ENCODE data around the gene GCG.

GCG gene

DNA sequence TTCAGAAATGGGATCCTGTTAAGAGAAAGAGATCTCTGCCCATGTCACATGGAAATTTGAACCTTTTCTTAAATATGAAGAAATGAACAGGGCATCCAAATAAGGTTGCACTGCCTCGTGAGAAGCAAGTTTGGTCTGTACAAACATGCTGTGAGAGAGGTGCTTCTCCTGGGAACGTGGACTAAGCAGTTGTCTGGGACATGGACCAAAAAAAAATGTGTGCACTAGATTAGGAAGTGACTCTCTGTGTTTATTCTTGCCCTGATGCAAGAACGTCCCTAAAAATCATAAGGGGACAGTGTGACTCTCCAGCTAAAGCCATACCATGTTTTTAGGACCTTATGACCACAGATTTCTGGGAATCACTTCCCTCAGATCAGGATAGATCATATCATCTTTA, 23.7 kb upstream of the GCG start:
- H3K9ac ChIP-seq (ENCODE audit: low read depth, low read length) = no peak overlapping the region

DNA sequence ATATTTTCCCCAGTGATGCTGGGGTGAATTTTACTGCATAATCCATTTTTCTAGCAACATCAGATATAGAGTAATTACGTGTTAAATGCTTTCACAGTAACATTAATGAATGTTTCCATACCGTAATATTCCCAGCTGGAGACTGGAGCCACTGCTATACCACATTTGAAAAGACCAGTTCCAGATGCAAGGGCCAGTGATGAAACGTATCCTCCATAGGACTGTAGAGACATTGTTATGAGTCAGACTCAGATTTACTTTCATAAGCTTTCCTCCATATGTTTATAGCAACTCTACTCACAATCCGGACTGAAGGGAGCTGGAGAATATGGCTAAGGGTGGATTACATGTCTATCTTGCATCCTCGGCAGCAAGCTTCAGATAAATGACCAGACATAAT, 22.7 kb upstream of the GCG start:
- no peaks in the 10 kb centered on the region for H3K27me3 ChIP-seq (ENCODE audit: control insufficient read depth, insufficient read depth, low read length)
- H3K4me3 ChIP-seq (ENCODE audit: low read depth, low read length) = no peak overlapping the region
- no peak overlapping the region for H3K9ac ChIP-seq (ENCODE audit: low read depth, low read length)
- no peaks in the 10 kb centered on the region for H3K36me3 ChIP-seq (ENCODE audit: control insufficient read depth, insufficient read depth, low read length)
- no peaks in the 10 kb centered on the region for H3K4me1 ChIP-seq (ENCODE audit: control insufficient read depth, insufficient read depth, low read length)
- H3K9me3 ChIP-seq (ENCODE audit: control insufficient read depth, insufficient read depth, low read length) = no peaks in the 10 kb centered on the region

More for the DNA sequence above, 23.7 kb upstream of the GCG start:
- Histone ChIP-seq H3K4me3 (ENCODE audit: low read depth, low read length) (no peak overlapping the region), H3K4me1 (ENCODE audit: control insufficient read depth, insufficient read depth, low read length) (no peaks in the 10 kb centered on the region), H3K36me3 (ENCODE audit: control insufficient read depth, insufficient read depth, low read length) (no peaks in the 10 kb centered on the region), H3K27me3 (ENCODE audit: control insufficient read depth, insufficient read depth, low read length) (no peaks in the 10 kb centered on the region), H3K9me3 (ENCODE audit: control insufficient read depth, insufficient read depth, low read length) (no peaks in the 10 kb centered on the region)

DNA sequence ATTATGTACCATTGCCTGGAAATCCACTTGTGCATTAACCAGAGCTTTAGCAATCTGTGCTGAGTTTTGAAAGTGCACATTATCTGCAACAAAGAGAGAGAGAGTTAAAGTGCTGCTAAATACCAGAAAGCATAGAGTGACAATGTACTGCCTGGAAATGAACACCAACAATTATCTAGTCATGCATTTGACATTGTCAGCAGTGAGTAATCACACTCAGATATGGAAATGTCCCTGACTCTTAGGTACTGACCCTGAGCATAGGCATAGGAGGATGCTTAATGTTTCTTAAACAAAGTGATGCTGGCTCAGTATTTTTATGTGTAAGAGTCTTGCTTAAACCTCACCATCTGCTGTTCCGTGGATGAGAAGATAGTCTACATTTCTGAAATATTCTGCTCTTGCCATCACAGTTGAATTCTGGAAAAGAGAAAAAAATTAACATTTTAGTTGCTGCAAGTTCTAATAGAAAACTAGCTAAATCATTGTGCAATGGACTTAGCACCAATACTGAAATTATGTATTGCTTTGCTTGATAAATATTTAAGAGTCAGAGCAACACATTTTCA, 20.8 kb upstream of the GCG start:
- no peaks in the 10 kb centered on the region for H3K9me3 ChIP-seq (ENCODE audit: control insufficient read depth, insufficient read depth, low read length)
- no peak overlapping the region for H3K4me3 ChIP-seq (ENCODE audit: low read depth, low read length)
- no peak overlapping the region for H3K9ac ChIP-seq (ENCODE audit: low read depth, low read length)
- no peaks in the 10 kb centered on the region for H3K4me1 ChIP-seq (ENCODE audit: control insufficient read depth, insufficient read depth, low read length)
- H3K36me3 ChIP-seq (ENCODE audit: control insufficient read depth, insufficient read depth, low read length) = no peaks in the 10 kb centered on the region
- no peaks in the 10 kb centered on the region for H3K27me3 ChIP-seq (ENCODE audit: control insufficient read depth, insufficient read depth, low read length)

DNA sequence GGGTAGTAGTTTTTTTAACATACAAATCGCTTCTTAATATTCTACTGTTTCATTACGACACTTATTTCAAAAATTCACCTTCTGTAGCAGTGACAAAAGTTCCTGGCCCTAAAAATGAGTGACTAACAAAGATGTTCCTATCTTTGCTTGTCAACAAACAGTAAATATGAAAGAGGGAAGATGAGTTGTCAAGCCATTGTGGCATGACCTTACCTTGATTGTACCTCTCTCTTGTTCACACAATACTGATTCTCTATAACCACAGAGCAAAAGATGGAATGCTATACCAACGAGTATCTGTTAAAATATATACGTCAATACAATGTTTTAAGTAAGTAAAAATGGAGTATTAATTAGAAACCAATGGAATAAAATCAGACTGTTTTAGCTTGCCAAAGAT, 14.7 kb upstream of the GCG start:
- no peaks in the 10 kb centered on the region for H3K9me3 ChIP-seq (ENCODE audit: control insufficient read depth, insufficient read depth, low read length)
- H3K4me3 ChIP-seq (ENCODE audit: low read depth, low read length) = no peak overlapping the region
- no peaks in the 10 kb centered on the region for H3K36me3 ChIP-seq (ENCODE audit: control insufficient read depth, insufficient read depth, low read length)
- H3K9ac ChIP-seq (ENCODE audit: low read depth, low read length) = no peak overlapping the region
- no peaks in the 10 kb centered on the region for H3K27me3 ChIP-seq (ENCODE audit: control insufficient read depth, insufficient read depth, low read length)
- H3K4me1 ChIP-seq (ENCODE audit: control insufficient read depth, insufficient read depth, low read length) = no peaks in the 10 kb centered on the region

DNA sequence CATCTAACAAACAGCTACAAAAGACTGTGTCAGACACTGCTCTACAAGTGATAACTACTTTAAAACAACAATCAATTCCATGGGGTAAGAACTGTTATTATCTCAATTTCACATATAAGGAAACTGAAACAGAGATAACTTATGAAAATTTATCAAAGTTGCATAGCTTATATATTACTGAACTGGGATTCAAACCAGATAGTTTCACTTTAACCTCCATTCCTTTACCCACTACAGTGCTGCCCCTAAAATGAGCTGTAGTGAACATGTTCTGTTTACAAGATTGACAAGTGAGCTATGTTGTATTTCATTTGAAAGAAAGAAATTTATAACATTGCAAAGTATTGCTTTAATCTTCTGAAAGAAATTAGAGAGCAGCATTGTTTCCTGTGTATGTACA, 14.1 kb upstream of the GCG start:
- H3K27me3 ChIP-seq (ENCODE audit: control insufficient read depth, insufficient read depth, low read length) = no peaks in the 10 kb centered on the region
- no peaks in the 10 kb centered on the region for H3K9me3 ChIP-seq (ENCODE audit: control insufficient read depth, insufficient read depth, low read length)
- no peaks in the 10 kb centered on the region for H3K4me1 ChIP-seq (ENCODE audit: control insufficient read depth, insufficient read depth, low read length)
- no peak overlapping the region for H3K9ac ChIP-seq (ENCODE audit: low read depth, low read length)
- H3K4me3 ChIP-seq (ENCODE audit: low read depth, low read length) = no peak overlapping the region
- no peaks in the 10 kb centered on the region for H3K36me3 ChIP-seq (ENCODE audit: control insufficient read depth, insufficient read depth, low read length)

DNA sequence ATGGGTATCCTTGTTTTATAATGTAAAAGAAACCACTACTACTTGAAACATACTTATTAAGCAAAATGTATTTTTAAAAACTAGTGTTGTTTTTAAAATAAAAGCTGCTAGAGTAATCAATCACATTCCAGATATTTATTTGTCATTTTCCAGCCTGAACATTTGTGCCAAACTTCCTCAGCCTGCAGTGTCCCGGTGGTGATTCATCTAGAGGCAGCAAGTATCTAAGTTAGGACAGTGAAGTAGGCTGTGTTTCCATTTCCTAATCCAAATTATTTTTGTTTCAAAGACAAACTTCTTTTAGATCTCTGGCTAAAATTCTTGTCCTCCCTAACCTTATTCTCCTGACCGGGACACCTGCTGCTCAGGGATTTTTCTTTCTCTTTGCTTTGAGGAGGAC, 12.8 kb upstream of the GCG start:
- H3K9me3 ChIP-seq (ENCODE audit: control insufficient read depth, insufficient read depth, low read length) = no peaks in the 10 kb centered on the region
- no peak overlapping the region for H3K4me3 ChIP-seq (ENCODE audit: low read depth, low read length)
- H3K4me1 ChIP-seq (ENCODE audit: control insufficient read depth, insufficient read depth, low read length) = no peaks in the 10 kb centered on the region
- no peaks in the 10 kb centered on the region for H3K36me3 ChIP-seq (ENCODE audit: control insufficient read depth, insufficient read depth, low read length)
- H3K9ac ChIP-seq (ENCODE audit: low read depth, low read length) = no peak overlapping the region
- H3K27me3 ChIP-seq (ENCODE audit: control insufficient read depth, insufficient read depth, low read length) = no peaks in the 10 kb centered on the region

DNA sequence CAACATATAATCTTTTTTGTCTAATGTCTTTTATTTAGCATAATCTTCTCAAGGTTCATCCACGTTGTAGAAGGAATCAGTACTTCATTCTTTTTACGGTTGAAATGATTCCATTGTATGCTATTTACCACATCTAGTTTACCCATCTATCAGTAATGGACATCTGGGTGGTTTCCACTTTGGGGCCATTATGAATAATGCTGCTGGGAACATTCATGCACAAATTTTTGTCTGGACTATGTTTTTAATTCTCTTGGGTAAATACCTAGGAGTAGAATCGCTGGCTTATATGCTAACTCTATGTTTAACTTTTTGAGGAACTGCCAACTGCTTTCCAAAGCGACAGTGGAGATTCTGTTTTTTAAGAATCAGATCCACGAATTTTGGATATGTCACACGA, 7.4 kb upstream of the GCG start:
- Histone ChIP-seq H3K9me3 (ENCODE audit: control insufficient read depth, insufficient read depth, low read length) (no peaks in the 10 kb centered on the region), H3K27me3 (ENCODE audit: control insufficient read depth, insufficient read depth, low read length) (no peaks in the 10 kb centered on the region), H3K4me3 (ENCODE audit: low read depth, low read length) (no peak overlapping the region), H3K9ac (ENCODE audit: low read depth, low read length) (no peak overlapping the region), H3K36me3 (ENCODE audit: control insufficient read depth, insufficient read depth, low read length) (no peaks in the 10 kb centered on the region), H3K4me1 (ENCODE audit: control insufficient read depth, insufficient read depth, low read length) (no peaks in the 10 kb centered on the region)

DNA sequence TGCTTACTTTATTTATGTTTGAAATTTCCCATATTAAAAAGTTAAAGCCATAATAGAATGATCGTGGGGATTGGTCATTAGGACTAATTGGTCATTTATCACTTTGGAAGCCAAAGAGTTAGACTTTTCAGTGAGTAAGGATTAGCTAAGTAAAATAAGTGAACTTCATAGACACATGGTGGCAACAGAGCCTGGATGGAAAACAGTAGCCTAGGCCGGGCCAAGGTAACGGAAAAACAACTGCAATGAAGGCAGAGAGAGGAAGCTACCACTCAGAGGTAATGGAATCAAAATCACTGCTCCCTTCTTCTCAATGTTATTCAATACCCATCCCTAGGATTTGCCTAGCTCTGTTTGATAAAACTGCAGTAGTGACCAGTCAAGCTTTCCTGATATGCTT, 4.1 kb upstream of the GCG start:
- no peaks in the 10 kb centered on the region for H3K36me3 ChIP-seq (ENCODE audit: control insufficient read depth, insufficient read depth, low read length)
- no peaks in the 10 kb centered on the region for H3K27me3 ChIP-seq (ENCODE audit: control insufficient read depth, insufficient read depth, low read length)
- no peak overlapping the region for H3K4me3 ChIP-seq (ENCODE audit: low read depth, low read length)
- H3K9me3 ChIP-seq (ENCODE audit: control insufficient read depth, insufficient read depth, low read length) = no peaks in the 10 kb centered on the region
- no peaks in the 10 kb centered on the region for H3K4me1 ChIP-seq (ENCODE audit: control insufficient read depth, insufficient read depth, low read length)
- H3K9ac ChIP-seq (ENCODE audit: low read depth, low read length) = no peak overlapping the region

DNA sequence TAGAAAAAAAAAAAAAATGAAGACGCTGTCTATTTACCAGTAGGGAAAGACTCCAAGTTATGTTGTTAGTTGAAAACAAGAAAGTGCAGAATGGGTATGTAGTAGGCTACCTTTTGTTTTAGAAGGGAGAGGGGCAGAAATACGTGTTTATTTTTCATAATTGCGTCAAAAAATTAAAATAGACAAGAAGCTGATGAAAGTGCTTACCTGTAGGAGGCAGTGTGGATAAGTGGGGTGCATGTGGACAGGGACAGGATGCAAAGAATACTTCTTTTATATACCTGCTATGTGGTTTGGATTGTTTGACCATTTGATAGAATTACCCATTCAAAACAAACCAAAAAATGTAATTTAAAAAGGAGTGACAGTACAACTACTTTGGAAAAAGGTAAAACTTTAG, 3.0 kb upstream of the GCG start:
- Histone ChIP-seq H3K36me3 (ENCODE audit: control insufficient read depth, insufficient read depth, low read length) (no peaks in the 10 kb centered on the region), H3K4me1 (ENCODE audit: control insufficient read depth, insufficient read depth, low read length) (no peaks in the 10 kb centered on the region), H3K4me3 (ENCODE audit: low read depth, low read length) (no peak overlapping the region), H3K9me3 (ENCODE audit: control insufficient read depth, insufficient read depth, low read length) (no peaks in the 10 kb centered on the region), H3K9ac (ENCODE audit: low read depth, low read length) (no peak overlapping the region), H3K27me3 (ENCODE audit: control insufficient read depth, insufficient read depth, low read length) (no peaks in the 10 kb centered on the region)

DNA sequence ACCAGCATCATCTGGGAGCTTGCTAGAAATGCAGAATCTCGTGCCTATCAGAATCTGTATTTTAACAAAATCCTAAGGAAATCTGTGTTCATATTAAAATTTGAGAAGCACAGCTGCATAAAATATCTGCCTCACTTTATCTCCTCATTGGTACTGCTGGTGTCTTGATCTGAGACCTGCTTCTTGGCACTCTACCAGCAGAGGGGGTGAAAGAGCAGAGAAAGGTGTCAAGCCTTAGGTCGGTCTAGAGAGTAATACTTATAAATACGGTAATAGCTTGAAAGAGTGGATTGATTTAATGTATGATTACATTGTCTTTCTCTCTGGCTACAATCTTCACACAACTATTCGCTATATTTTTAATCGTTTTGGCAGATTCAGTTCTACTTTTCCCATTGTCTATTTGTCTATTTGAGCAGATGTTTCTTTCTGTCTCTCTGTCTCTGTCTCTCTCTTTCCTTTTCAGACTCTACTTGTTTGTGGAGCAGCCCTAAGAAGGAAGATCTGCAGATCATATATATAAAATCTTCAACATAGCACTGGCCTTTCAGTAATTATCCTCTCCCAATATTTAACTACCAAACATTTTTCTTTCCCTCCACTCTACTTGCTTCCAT, 1.7 kb upstream of the GCG start:
- Histone ChIP-seq H3K4me1 (ENCODE audit: control insufficient read depth, insufficient read depth, low read length) (peaks cover 3% of the 10 kb centered on the region), H3K9ac (ENCODE audit: low read depth, low read length) (no peak overlapping the region), H3K27me3 (ENCODE audit: control insufficient read depth, insufficient read depth, low read length) (peaks cover 3% of the 10 kb centered on the region), H3K36me3 (ENCODE audit: control insufficient read depth, insufficient read depth, low read length) (no peaks in the 10 kb centered on the region), H3K4me3 (ENCODE audit: low read depth, low read length) (no peak overlapping the region), H3K9me3 (ENCODE audit: control insufficient read depth, insufficient read depth, low read length) (no peaks in the 10 kb centered on the region)

DNA sequence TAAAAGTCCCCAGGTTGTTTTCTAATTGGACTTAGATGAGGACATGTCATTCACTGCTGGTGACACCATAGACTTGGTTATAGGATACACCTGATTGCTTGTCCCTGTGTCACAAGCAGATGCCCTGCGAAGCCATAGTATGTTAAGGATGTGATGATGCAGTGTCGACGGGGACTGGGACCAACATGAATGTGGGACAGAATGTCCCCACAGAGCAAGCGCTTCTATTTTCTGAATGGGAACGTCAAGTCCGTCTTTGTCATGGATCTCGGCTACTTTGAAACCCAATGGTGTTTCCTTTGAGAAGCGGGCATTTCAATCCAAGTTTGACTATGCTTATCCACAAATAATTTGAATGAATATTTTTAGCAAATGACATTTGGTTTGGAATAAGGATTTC, 2.1 kb downstream of the GCG start:
- Histone ChIP-seq H3K27me3 (ENCODE audit: control insufficient read depth, insufficient read depth, low read length) (peaks cover 3% of the 10 kb centered on the region), H3K4me3 (ENCODE audit: low read depth, low read length) (no peak overlapping the region), H3K36me3 (ENCODE audit: control insufficient read depth, insufficient read depth, low read length) (no peaks in the 10 kb centered on the region), H3K4me1 (ENCODE audit: control insufficient read depth, insufficient read depth, low read length) (peaks cover 3% of the 10 kb centered on the region), H3K9ac (ENCODE audit: low read depth, low read length) (no peak overlapping the region), H3K9me3 (ENCODE audit: control insufficient read depth, insufficient read depth, low read length) (no peaks in the 10 kb centered on the region)

DNA sequence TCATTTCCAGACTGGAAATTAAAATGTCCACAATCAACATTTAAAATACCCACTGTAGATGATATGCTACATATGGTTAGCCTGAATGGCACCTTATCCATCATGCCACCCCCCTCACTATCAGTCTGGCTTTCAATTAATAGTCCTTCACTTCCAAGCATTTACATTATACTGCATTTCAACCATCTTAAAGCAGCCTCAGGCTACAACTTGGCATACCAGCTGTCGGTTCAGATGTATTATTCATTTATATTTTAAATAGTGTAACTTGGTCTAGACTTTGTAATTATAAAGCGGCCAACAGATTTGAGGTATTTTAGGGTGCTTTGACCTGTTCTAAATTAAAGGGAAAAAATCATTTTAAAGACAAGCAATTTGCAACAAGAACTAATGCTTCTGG, 2.6 kb downstream of the GCG start:
- no peak overlapping the region for H3K9ac ChIP-seq (ENCODE audit: low read depth, low read length)
- H3K4me3 ChIP-seq (ENCODE audit: low read depth, low read length) = no peak overlapping the region
- H3K36me3 ChIP-seq (ENCODE audit: control insufficient read depth, insufficient read depth, low read length) = no peaks in the 10 kb centered on the region
- H3K9me3 ChIP-seq (ENCODE audit: control insufficient read depth, insufficient read depth, low read length) = no peaks in the 10 kb centered on the region
- H3K4me1 ChIP-seq (ENCODE audit: control insufficient read depth, insufficient read depth, low read length) = peaks cover 3% of the 10 kb centered on the region
- peaks cover 3% of the 10 kb centered on the region for H3K27me3 ChIP-seq (ENCODE audit: control insufficient read depth, insufficient read depth, low read length)
